Endothelial cell of umbilical vein (primary cell): ENCODE results near the gene ZNF595.
"Not testable (repeated sequence)": the region's sequence is repeated elsewhere in the genome, so short reads cannot be mapped to it uniquely, and the experiment has no call there.

ENCODE experiments used
- EZH2 ChIP-seq: IDR thresholded peaks from 2 replicates; pipeline ENCODE4 v1.6.1; 2012; ENCODE audit warnings: borderline replicate concordance, low read depth, mild to moderate bottlenecking, moderate library complexity, low read length, inconsistent platforms; ENCODE audit not compliant: severe bottlenecking
- GATA2 ChIP-seq: IDR thresholded peaks from 2 replicates; pipeline ENCODE4 v1.7.0; 2011; ENCODE audit warnings: low read depth, mild to moderate bottlenecking, moderate library complexity, mixed read lengths, low read length; ENCODE audit not compliant: insufficient read length, insufficient read depth
- MAX ChIP-seq: IDR thresholded peaks from 2 replicates; pipeline ENCODE4 v1.6.1; 2011; ENCODE audit not compliant: insufficient read depth, insufficient read length
- POLR2A ChIP-seq: IDR thresholded peaks from 2 replicates; pipeline ENCODE4 v1.6.1; 2012; ENCODE audit warnings: low read depth, mild to moderate bottlenecking, control low read depth, low read length
- POLR2AphosphoS5 ChIP-seq: IDR thresholded peaks from 2 replicates; pipeline ENCODE4 v1.6.1; 2012; ENCODE audit warnings: low read depth, mild to moderate bottlenecking, control low read depth, low read length, moderate library complexity; ENCODE audit not compliant: insufficient read depth
- TF ChIP-seq, protein P1 (sequence below), 2 donors: IDR thresholded peaks; 1 replicate in 1 of 2; 2 replicates in 1 of 2; pipeline ENCODE4 v1.5.1; 2011; ENCODE audit warnings: low read length in 2 of 2, mild to moderate bottlenecking in 2 of 2, moderate library complexity in 2 of 2, control low read depth in 1 of 2, inconsistent platforms in 1 of 2, low read depth in 1 of 2; ENCODE audit not compliant: insufficient read depth in 1 of 2; ENCODE audit errors: extremely low read depth in 1 of 2

DNA sequence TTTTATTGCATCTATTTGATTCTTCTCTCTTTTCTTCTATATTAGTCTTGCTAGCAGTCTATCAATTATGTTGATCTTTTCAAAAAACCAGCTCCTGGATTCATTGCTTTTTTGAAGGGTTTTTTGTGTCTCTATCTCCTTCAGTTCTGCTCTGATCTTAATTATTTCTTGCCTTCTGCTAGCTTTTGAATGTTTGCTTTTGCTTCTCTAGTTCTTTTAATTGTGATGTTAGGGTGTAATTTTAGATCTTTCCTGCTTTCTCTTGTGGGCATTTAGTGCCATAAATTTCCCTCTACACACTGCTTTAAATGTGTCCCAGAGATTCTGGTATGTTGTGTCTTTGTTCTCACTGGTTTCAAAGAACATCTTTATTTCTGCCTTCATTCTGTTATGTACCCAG lies 14.9 kb upstream of the ZNF595 start:
- TF ChIP-seq, protein P1, sequence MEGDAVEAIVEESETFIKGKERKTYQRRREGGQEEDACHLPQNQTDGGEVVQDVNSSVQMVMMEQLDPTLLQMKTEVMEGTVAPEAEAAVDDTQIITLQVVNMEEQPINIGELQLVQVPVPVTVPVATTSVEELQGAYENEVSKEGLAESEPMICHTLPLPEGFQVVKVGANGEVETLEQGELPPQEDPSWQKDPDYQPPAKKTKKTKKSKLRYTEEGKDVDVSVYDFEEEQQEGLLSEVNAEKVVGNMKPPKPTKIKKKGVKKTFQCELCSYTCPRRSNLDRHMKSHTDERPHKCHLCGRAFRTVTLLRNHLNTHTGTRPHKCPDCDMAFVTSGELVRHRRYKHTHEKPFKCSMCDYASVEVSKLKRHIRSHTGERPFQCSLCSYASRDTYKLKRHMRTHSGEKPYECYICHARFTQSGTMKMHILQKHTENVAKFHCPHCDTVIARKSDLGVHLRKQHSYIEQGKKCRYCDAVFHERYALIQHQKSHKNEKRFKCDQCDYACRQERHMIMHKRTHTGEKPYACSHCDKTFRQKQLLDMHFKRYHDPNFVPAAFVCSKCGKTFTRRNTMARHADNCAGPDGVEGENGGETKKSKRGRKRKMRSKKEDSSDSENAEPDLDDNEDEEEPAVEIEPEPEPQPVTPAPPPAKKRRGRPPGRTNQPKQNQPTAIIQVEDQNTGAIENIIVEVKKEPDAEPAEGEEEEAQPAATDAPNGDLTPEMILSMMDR (IDR thresholded peaks at IDR 0.05; ENCODE audit: extremely low read depth in 1 of 2, insufficient read depth in 1 of 2, low read depth in 1 of 2, low read length in 2 of 2) = not testable (repeated sequence)
- TF ChIP-seq POLR2A, EZH2, POLR2AphosphoS5, GATA2, MAX: not testable (repeated sequence)
